ENCODE measurements around the gene ENOX1. TPM values are rescaled to one million over a fixed set of nuclear protein-coding genes. Genes with fewer than 3 reads are reported as not detected.

The ENOX1 gene
- total and polyA plus RNA-seq, 2 of the 13 experiments (the other 11 are each of a cell fraction or from before 2014, with no cell fraction given): not detected

GRCh38 chr13:43260999-43261398, 525.8 kb downstream of the ENOX1 start:
- ATAC-seq (no peak), FAIRE-seq (no peak), DNase-seq (ENCODE audit: low spot score) (no peak)
- TF ChIP-seq NFYB (CRISPR knock-in tag; IDR thresholded peaks at IDR 0.05): no peak
- TF ChIP-seq SNAI1 (CRISPR knock-in tag; IDR thresholded peaks at IDR 0.05; ENCODE audit: borderline replicate concordance): no peak
- no peak for TF ChIP-seq ZNF432 (CRISPR knock-in tag; IDR thresholded peaks at IDR 0.05; ENCODE audit: borderline replicate concordance)
- TF ChIP-seq ZNF563 (CRISPR knock-in tag; IDR thresholded peaks at IDR 0.05): no peak
- TF ChIP-seq ZNF678 (CRISPR knock-in tag; IDR thresholded peaks at IDR 0.05): no peak
- TF ChIP-seq SYNCRIP (IDR thresholded peaks at IDR 0.05; ENCODE audit: insufficient read depth, low read depth, low read length): no peak
- no peak for TF ChIP-seq ZNF710 (CRISPR knock-in tag; IDR thresholded peaks at IDR 0.05; ENCODE audit: borderline replicate concordance)
- no peak for TF ChIP-seq DPF2 (CRISPR knock-in tag; IDR thresholded peaks at IDR 0.05; ENCODE audit: borderline replicate concordance, low read depth)
- no peak for TF ChIP-seq TBX3 (IDR thresholded peaks at IDR 0.05; ENCODE audit: borderline replicate concordance)
- no peak for TF ChIP-seq HMGA1 (CRISPR knock-in tag; conservative IDR thresholded peaks at IDR 0.05)
- no peak overlapping the region for H3K4me2 ChIP-seq (ENCODE audit: low read depth, low read length)
- intact Hi-C loops (cut with micrococcal nuclease; ENCODE audit: unreplicated experiment): no loop called here
- no peak overlapping the region for H3K27ac ChIP-seq (ENCODE audit: extremely low read length, insufficient read depth, low read length)
- POLR2A ChIA-PET: no interaction called here
- H3K4me1 ChIP-seq (ENCODE audit: insufficient read depth, low read length): no peaks in the 10 kb centered on the region
- WGBS (ENCODE audit: low lambda C conversion rate): 37% methylated on average over 5 of the region's 5 CpGs
- no TSS peak for BruUV-seq (replicated peaks)
- H3K27me3 ChIP-seq (ENCODE audit: control insufficient read depth in 1 of 2, insufficient read depth in 2 of 2, low read length in 2 of 2): no peaks in the 10 kb centered on the region
- H3K36me3 ChIP-seq (replicated peaks in 1 of 2; ENCODE audit: control insufficient read depth in 1 of 2, insufficient read depth in 2 of 2, low read length in 2 of 2): no peaks in the 10 kb centered on the region
- H3K79me2 ChIP-seq (ENCODE audit: insufficient read depth, low read length): no peaks in the 10 kb centered on the region
- no peak overlapping the region for H2AFZ ChIP-seq (ENCODE audit: low read length)
- H3K9ac ChIP-seq (ENCODE audit: insufficient read depth, low read depth, low read length): no peak overlapping the region
- in situ Hi-C loops (cut with HindIII; ENCODE audit: extremely low pct_ligation_motif_present, low pct_unique_long_range_greater_than_20kb): no loop called here
- H3K4me3 ChIP-seq (replicated peaks in 1 of 3; ENCODE audit: insufficient read depth in 1 of 3, low read depth in 2 of 3, low read length in 3 of 3): no peak overlapping the region
- H4K20me1 ChIP-seq (ENCODE audit: insufficient read depth, low read length): no peaks in the 10 kb centered on the region
- CTCF ChIA-PET (ENCODE audit: low intra/inter-chr PET ratio, low total read pairs): no interaction called here
- no peaks in the 10 kb centered on the region for H3K9me3 ChIP-seq (ENCODE audit: low read length)

All from HepG2 (cell line).